ENCODE results near the gene ATRNL1.

DNA sequence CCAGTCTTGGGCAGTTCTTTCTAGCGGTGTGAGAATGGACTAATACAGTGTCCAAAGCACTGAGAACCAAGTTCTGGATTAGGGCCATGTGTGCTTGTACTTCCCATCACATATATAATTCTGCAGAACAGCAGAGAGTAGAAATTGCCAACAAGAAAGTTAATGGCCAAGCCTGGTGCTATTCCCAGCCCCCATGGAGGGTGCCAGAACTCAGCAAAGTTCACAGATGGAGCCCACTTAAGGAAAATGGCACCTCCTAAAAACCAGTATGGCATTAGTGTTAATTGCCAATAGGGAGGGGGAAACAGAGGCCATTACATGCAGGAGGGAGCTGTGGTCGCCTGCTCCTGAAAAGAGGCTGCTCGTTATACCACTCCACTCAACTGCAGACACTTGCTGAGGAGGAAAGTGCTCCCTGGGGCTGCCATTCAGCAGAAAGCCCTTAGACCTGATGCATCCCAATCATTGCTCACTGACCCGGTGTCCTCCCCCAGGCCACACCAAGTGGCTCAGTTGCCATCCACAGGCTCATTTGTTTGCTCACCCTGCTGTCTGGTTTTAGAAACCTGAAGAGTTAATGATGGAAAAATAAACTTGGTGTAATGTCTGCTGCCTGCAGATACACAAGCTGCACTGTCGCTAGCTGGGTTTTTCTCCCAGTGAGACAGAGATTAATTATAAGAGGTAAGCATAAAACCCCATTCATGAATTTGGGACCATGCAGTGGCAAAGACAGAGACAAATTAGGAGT is 899.2 kb downstream of the ATRNL1 start:
- TF ChIP-seq POLR2A (IDR thresholded peaks at IDR 0.05) (no peak), POLR2AphosphoS5 (IDR thresholded peaks at IDR 0.05; ENCODE audit: insufficient read depth in 1 of 2, low read depth in 1 of 2) (no peak)
